ENCODE results near the gene MED27.

The MED27 gene

DNA sequence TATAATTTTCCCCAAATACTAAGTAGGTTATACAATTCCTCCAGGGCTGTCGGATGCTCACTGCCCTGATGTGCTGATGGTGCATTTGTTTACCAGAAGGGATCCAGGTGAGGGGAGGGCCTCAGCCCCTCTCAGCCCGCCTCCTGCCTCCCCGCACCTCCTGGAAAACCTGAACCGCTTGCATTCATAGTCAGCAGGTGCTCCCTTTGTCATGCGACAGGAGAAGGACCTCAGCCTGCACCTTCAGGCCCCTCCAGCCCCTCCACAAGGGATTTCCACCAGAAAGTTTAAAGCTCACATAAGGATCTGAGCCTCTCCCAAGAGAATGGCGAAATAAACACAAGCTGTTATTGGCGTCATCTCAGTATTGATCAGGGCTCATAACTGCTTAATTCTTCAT lies 45.7 kb upstream of the MED27 start:
- Histone ChIP-seq H3K4me1 (ENCODE audit: control insufficient read depth in 1 of 2, insufficient read depth in 2 of 2, low read length in 2 of 2) (no peaks in the 10 kb centered on the region), H4K8ac (ENCODE audit: low read depth, low read length) (no peak overlapping the region), H3K4me2 (ENCODE audit: low read length) (no peak overlapping the region), H4K91ac (ENCODE audit: low read depth, low read length) (no peak overlapping the region), H3K18ac (ENCODE audit: low read length) (no peak overlapping the region), H3K9me3 (ENCODE audit: insufficient read depth, low read depth, low read length) (peaks cover 2% of the 10 kb centered on the region), H3K79me2 (ENCODE audit: control insufficient read depth, insufficient read depth, low read length, poor library complexity) (no peaks in the 10 kb centered on the region), H2BK12ac (ENCODE audit: low read length) (no peak overlapping the region), H4K12ac (ENCODE audit: low read depth, low read length) (no peak overlapping the region), H3K79me1 (ENCODE audit: low read length) (no peaks in the 10 kb centered on the region), H2BK5ac (ENCODE audit: low read depth, low read length, poor library complexity) (no peak overlapping the region), H3K27me3 (ENCODE audit: insufficient read depth, low read length) (no peaks in the 10 kb centered on the region), H3K9ac (ENCODE audit: low read length) (no peak overlapping the region), H3K23ac (ENCODE audit: low read length) (no peak overlapping the region), H3K27ac (ENCODE audit: low read depth, low read length) (no peak overlapping the region), H3K14ac (ENCODE audit: low read length) (no peak overlapping the region), H3K36me3 (ENCODE audit: control insufficient read depth in 1 of 2, insufficient read depth in 2 of 2, low read length in 2 of 2) (no peaks in the 10 kb centered on the region), H2AK5ac (ENCODE audit: low read length) (no peak overlapping the region), H2AFZ (ENCODE audit: insufficient read depth, low read length, poor library complexity) (no peak overlapping the region), H3K4ac (ENCODE audit: low read depth, low read length) (no peak overlapping the region), H3K4me3 (ENCODE audit: low read depth, low read length) (no peak overlapping the region), H2BK120ac (ENCODE audit: insufficient read depth, low read length, poor library complexity) (no peak overlapping the region)
- no peak for DNase-seq
- WGBS (ENCODE audit: extremely low coverage, insufficient coverage, insufficient read length), result no CpG with 5 or more reads among the region's 7 CpGs

DNA sequence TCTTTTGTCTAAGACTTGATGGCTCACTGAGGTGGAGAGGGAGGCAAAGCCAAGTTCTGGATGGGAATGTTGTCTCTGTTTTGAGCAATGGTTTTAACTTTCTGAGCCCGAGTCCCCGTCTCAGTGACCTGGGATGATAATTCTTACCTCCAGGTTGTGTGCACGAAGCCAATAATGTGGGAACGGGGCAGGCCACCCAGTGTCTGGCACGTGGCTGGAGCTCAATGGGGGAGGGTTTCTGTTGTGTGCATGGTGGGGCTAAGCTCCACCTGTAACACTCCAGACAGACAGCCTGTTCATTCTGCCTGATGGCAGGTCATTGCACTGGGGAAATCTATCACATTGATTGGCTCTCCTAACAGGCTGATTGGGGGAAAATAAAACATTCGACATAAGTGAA lies 45.1 kb upstream of the MED27 start:
- WGBS (ENCODE audit: extremely low coverage, insufficient coverage, insufficient read length), result no CpG with 5 or more reads among the region's 6 CpGs
- Histone ChIP-seq H2AK5ac (ENCODE audit: low read length) (no peak overlapping the region), H3K27ac (ENCODE audit: low read depth, low read length) (no peak overlapping the region)

DNA sequence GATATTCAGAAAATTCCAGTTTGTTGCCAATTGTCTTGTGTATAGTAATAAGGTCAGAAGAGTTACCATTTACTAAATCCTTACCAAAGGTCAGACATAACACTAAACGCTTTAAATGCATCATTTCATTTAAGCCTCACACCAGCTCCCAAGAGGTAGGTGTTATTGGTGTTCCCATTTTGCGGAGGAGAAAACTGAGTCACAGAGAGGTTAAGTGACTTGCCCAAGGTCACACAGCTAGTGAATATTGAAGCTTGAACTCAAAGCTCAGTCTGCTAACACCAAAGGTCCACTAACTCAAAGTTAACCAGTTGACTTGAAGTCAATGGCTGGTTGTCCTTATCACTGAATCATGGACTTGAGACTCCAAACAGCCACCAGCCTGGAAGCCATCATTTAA lies 41.4 kb upstream of the MED27 start:
- Histone ChIP-seq H3K23ac (ENCODE audit: low read length) (no peak overlapping the region), H3K79me2 (ENCODE audit: control insufficient read depth, insufficient read depth, low read length, poor library complexity) (no peaks in the 10 kb centered on the region), H3K4ac (ENCODE audit: low read depth, low read length) (no peak overlapping the region), H3K27me3 (ENCODE audit: insufficient read depth, low read length) (no peaks in the 10 kb centered on the region), H4K8ac (ENCODE audit: low read depth, low read length) (no peak overlapping the region), H2AFZ (ENCODE audit: insufficient read depth, low read length, poor library complexity) (no peak overlapping the region), H4K12ac (ENCODE audit: low read depth, low read length) (no peak overlapping the region), H3K14ac (ENCODE audit: low read length) (no peak overlapping the region), H3K36me3 (ENCODE audit: control insufficient read depth in 1 of 2, insufficient read depth in 2 of 2, low read length in 2 of 2) (no peaks in the 10 kb centered on the region), H3K18ac (ENCODE audit: low read length) (no peak overlapping the region), H2AK5ac (ENCODE audit: low read length) (no peak overlapping the region), H3K9me3 (ENCODE audit: insufficient read depth, low read depth, low read length) (no peaks in the 10 kb centered on the region), H2BK5ac (ENCODE audit: low read depth, low read length, poor library complexity) (no peak overlapping the region), H3K4me3 (ENCODE audit: low read depth, low read length) (no peak overlapping the region), H2BK12ac (ENCODE audit: low read length) (no peak overlapping the region), H3K4me2 (ENCODE audit: low read length) (no peak overlapping the region), H3K27ac (ENCODE audit: low read depth, low read length) (no peak overlapping the region), H3K4me1 (ENCODE audit: control insufficient read depth in 1 of 2, insufficient read depth in 2 of 2, low read length in 2 of 2) (no peaks in the 10 kb centered on the region), H3K9ac (ENCODE audit: low read length) (no peak overlapping the region), H2BK120ac (ENCODE audit: insufficient read depth, low read length, poor library complexity) (no peak overlapping the region), H4K91ac (ENCODE audit: low read depth, low read length) (no peak overlapping the region), H3K79me1 (ENCODE audit: low read length) (no peaks in the 10 kb centered on the region)
- no CpG with 5 or more reads among the region's 2 CpGs for WGBS (ENCODE audit: extremely low coverage, insufficient coverage, insufficient read length)
- DNase-seq, result no peak

More for the DNA sequence above, 45.1 kb upstream of the MED27 start:
- Histone ChIP-seq H3K4me2 (ENCODE audit: low read length) (no peak overlapping the region), H3K4me3 (ENCODE audit: low read depth, low read length) (no peak overlapping the region), H3K27me3 (ENCODE audit: insufficient read depth, low read length) (no peaks in the 10 kb centered on the region), H2AFZ (ENCODE audit: insufficient read depth, low read length, poor library complexity) (no peak overlapping the region), H3K79me1 (ENCODE audit: low read length) (no peaks in the 10 kb centered on the region), H3K4me1 (ENCODE audit: control insufficient read depth in 1 of 2, insufficient read depth in 2 of 2, low read length in 2 of 2) (no peaks in the 10 kb centered on the region), H3K14ac (ENCODE audit: low read length) (no peak overlapping the region), H4K12ac (ENCODE audit: low read depth, low read length) (no peak overlapping the region), H3K18ac (ENCODE audit: low read length) (no peak overlapping the region), H3K79me2 (ENCODE audit: control insufficient read depth, insufficient read depth, low read length, poor library complexity) (no peaks in the 10 kb centered on the region), H2BK5ac (ENCODE audit: low read depth, low read length, poor library complexity) (no peak overlapping the region), H3K4ac (ENCODE audit: low read depth, low read length) (no peak overlapping the region), H4K91ac (ENCODE audit: low read depth, low read length) (no peak overlapping the region), H2BK120ac (ENCODE audit: insufficient read depth, low read length, poor library complexity) (no peak overlapping the region), H3K36me3 (ENCODE audit: control insufficient read depth in 1 of 2, insufficient read depth in 2 of 2, low read length in 2 of 2) (no peaks in the 10 kb centered on the region), H4K8ac (ENCODE audit: low read depth, low read length) (no peak overlapping the region), H2BK12ac (ENCODE audit: low read length) (no peak overlapping the region), H3K9ac (ENCODE audit: low read length) (no peak overlapping the region), H3K23ac (ENCODE audit: low read length) (no peak overlapping the region), H3K9me3 (ENCODE audit: insufficient read depth, low read depth, low read length) (peaks cover 2% of the 10 kb centered on the region)
- DNase-seq, result no peak

DNA sequence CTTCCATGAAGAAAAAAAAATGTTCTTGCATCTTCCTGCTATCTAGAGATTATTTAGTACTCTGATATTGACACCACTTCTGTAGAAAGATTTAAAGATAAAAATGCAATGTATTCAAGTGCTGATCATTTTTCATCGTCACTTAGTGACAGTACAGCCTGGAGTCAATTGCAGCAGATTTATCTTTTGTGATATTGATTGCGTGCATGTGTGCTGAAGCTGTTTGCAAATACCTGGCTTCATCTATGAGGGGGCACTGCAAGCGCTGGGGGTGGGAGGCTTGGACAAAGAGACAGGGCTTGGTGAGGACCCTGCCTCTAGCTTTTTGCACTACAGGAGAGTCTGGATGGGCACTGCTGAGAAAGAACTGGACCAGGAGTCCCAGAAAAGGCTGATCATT lies 38.0 kb upstream of the MED27 start:
- Histone ChIP-seq H3K4me2 (ENCODE audit: low read length) (no peak overlapping the region), H3K14ac (ENCODE audit: low read length) (no peak overlapping the region), H2BK5ac (ENCODE audit: low read depth, low read length, poor library complexity) (no peak overlapping the region), H3K4ac (ENCODE audit: low read depth, low read length) (no peak overlapping the region), H3K4me1 (ENCODE audit: control insufficient read depth in 1 of 2, insufficient read depth in 2 of 2, low read length in 2 of 2) (no peaks in the 10 kb centered on the region), H3K79me2 (ENCODE audit: control insufficient read depth, insufficient read depth, low read length, poor library complexity) (no peaks in the 10 kb centered on the region), H3K18ac (ENCODE audit: low read length) (no peak overlapping the region), H3K9ac (ENCODE audit: low read length) (no peak overlapping the region), H3K79me1 (ENCODE audit: low read length) (no peaks in the 10 kb centered on the region), H4K12ac (ENCODE audit: low read depth, low read length) (no peak overlapping the region), H3K4me3 (ENCODE audit: low read depth, low read length) (no peak overlapping the region), H3K36me3 (ENCODE audit: control insufficient read depth in 1 of 2, insufficient read depth in 2 of 2, low read length in 2 of 2) (no peaks in the 10 kb centered on the region), H4K91ac (ENCODE audit: low read depth, low read length) (no peak overlapping the region), H3K9me3 (ENCODE audit: insufficient read depth, low read depth, low read length) (no peaks in the 10 kb centered on the region), H2AK5ac (ENCODE audit: low read length) (no peak overlapping the region), H3K23ac (ENCODE audit: low read length) (no peak overlapping the region), H2AFZ (ENCODE audit: insufficient read depth, low read length, poor library complexity) (no peak overlapping the region), H2BK120ac (ENCODE audit: insufficient read depth, low read length, poor library complexity) (no peak overlapping the region), H4K8ac (ENCODE audit: low read depth, low read length) (no peak overlapping the region), H3K27ac (ENCODE audit: low read depth, low read length) (no peak overlapping the region), H3K27me3 (ENCODE audit: insufficient read depth, low read length) (no peaks in the 10 kb centered on the region), H2BK12ac (ENCODE audit: low read length) (no peak overlapping the region)
- no CpG with 5 or more reads among the region's 3 CpGs for WGBS (ENCODE audit: extremely low coverage, insufficient coverage, insufficient read length)
- DNase-seq, result no peak

Measured in trophoblast cell (in vitro differentiated cells and primary cell).